Neural crest cell (in vitro differentiated cells): Measurements from ENCODE around the gene SFTPB. TPM values are rescaled to one million over a fixed set of nuclear protein-coding genes. Genes with fewer than 3 reads are reported as not detected.

Experiments used
- DNase-seq: peaks from one replicate; pipeline ENCODE4 v3.0.0; 2021; ENCODE audit warnings: low read depth, mixed read lengths, low spot score
- H3K27ac Mint-ChIP-seq: one replicate; pipeline ENCODE4 v1.8.0; 2021; ENCODE audit warnings: mild to moderate bottlenecking, mixed read lengths; ENCODE audit not compliant: unreplicated experiment
- H3K27me3 Mint-ChIP-seq: 2 replicates; pipeline ENCODE4 v1.8.0; 2021; ENCODE audit warnings: low read depth, mild to moderate bottlenecking, mixed read lengths
- H3K36me3 Mint-ChIP-seq: 2 replicates; pipeline ENCODE4 v1.8.0; 2021; ENCODE audit warnings: low read depth, mild to moderate bottlenecking, mixed read lengths
- H3K4me1 Mint-ChIP-seq: 2 replicates; pipeline ENCODE4 v1.8.0; 2021; ENCODE audit warnings: mixed read lengths
- H3K4me3 Mint-ChIP-seq: one replicate; pipeline ENCODE4 v1.8.0; 2021; ENCODE audit warnings: mild to moderate bottlenecking, mixed read lengths
- H3K9me3 Mint-ChIP-seq: 2 replicates; pipeline ENCODE4 v1.8.0; 2021; ENCODE audit warnings: mixed read lengths
- CTCF ChIP-seq: fragments of 200-600 bp; sonication (generic); conservative IDR thresholded peaks from 2 replicates; pipeline ENCODE4 v1.5.0; 2021; ENCODE audit warnings: antibody characterized with exemption, mild to moderate bottlenecking
- total RNA-seq: library from RNA; stranded (reverse); gene quantifications from 2 replicates; pipeline ENCODE4 v1.2.1, GENCODE V29; 2021

SFTPB gene
- total RNA-seq, 1 donor from 2014 or later: not detected

- TF ChIP-seq CTCF: no peak
- Mint-ChIP-seq H3K27ac (no peak overlapping the region), H3K4me3 (no peak overlapping the region), H3K4me1 (no peaks in the 10 kb centered on the region), H3K9me3 (no peaks in the 10 kb centered on the region), H3K27me3 (no peaks in the 10 kb centered on the region), H3K36me3 (peaks cover 23% of the 10 kb centered on the region)
- DNase-seq: no peak
These were observed 23.1 kb downstream of the SFTPB start for GRCh38 chr2:85644909-85645308.

DNA sequence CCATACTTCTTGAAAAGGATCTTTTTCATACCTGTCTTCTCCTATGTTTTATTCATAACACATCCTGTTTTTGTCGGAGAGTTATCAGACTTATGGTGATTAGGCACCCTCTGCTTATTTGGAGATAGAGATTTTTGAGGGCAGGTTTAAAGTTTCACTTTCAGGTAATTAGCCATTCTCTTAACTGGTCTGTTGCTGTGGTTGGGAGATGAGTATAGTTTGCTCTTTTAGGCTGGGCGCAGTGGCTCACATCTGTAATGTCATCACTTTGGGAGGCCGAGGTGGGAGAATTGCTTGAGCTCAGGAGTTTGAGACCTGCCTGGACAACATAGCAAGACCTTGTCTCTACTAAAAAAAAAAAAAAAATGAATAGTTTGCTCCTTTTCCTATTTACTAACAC is 25.3 kb downstream of the SFTPB start:
- Mint-ChIP-seq H3K36me3 (peaks cover 16% of the 10 kb centered on the region), H3K4me3 (no peak overlapping the region), H3K27me3 (no peaks in the 10 kb centered on the region), H3K4me1 (no peaks in the 10 kb centered on the region), H3K9me3 (no peaks in the 10 kb centered on the region), H3K27ac (no peak overlapping the region)
- TF ChIP-seq CTCF: no peak
- no peak for DNase-seq

DNA sequence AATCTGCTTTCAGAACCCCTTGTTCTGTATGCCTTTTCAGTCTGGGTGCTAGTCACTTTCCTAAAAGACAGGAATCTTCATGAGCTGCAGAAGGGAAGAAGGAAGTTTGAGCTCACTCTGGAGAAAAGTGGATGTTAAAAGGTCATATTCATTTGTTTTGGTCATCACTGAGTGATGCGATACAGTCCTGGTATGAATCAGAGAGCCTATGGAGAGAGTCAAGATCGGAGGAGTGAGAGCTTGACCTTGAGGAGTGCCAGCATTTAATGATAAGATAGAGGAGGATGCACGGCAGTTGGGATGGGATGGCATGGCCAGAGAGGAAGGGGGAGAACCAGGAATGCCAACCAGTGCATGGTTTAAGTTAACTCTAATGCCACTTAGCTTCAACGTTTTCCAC is 32.4 kb downstream of the SFTPB start:
- no peak overlapping the region for H3K4me3 Mint-ChIP-seq
- H3K36me3 Mint-ChIP-seq: peaks cover 17% of the 10 kb centered on the region
- H3K27ac Mint-ChIP-seq: no peak overlapping the region
- TF ChIP-seq CTCF: no peak
- DNase-seq: no peak
- H3K9me3 Mint-ChIP-seq: no peaks in the 10 kb centered on the region
- H3K27me3 Mint-ChIP-seq: no peaks in the 10 kb centered on the region
- no peaks in the 10 kb centered on the region for H3K4me1 Mint-ChIP-seq

GRCh38 chr2:85635011-85635410 is 33.0 kb downstream of the SFTPB start:
- H3K9me3 Mint-ChIP-seq: no peaks in the 10 kb centered on the region
- H3K27me3 Mint-ChIP-seq: no peaks in the 10 kb centered on the region
- no peak for DNase-seq
- no peaks in the 10 kb centered on the region for H3K4me1 Mint-ChIP-seq
- H3K27ac Mint-ChIP-seq: no peak overlapping the region
- peaks cover 17% of the 10 kb centered on the region for H3K36me3 Mint-ChIP-seq
- no peak for TF ChIP-seq CTCF
- no peak overlapping the region for H3K4me3 Mint-ChIP-seq

- Mint-ChIP-seq H3K4me3 (no peak overlapping the region), H3K27me3 (no peaks in the 10 kb centered on the region), H3K9me3 (no peaks in the 10 kb centered on the region), H3K27ac (no peak overlapping the region), H3K4me1 (no peaks in the 10 kb centered on the region), H3K36me3 (peaks cover 14% of the 10 kb centered on the region)
- TF ChIP-seq CTCF: no peak
- DNase-seq: no peak
These were observed 36.7 kb downstream of the SFTPB start for GRCh38 chr2:85631316-85631715.

DNA sequence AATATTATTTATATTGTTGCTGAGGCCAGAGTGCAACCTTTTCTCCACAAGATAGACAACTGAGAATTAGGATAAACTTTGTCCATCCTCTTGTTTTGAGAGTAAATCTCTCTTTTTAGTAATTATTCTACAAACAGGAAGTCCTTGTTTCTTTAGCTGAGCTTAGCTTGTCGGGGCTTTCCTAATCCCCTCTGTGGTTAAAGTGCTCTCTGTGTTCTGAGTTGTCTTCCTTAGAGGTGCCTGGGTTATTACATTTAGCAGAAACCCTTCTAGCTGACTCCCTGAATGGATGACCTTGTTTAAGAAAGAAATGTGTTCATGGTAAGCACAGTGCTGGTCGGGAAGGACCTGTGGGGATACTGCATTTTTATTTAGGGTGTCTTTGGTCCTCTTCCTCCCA is 39.3 kb downstream of the SFTPB start:
- Mint-ChIP-seq H3K4me3 (no peak overlapping the region), H3K9me3 (no peaks in the 10 kb centered on the region), H3K27ac (no peak overlapping the region), H3K4me1 (no peaks in the 10 kb centered on the region), H3K27me3 (no peaks in the 10 kb centered on the region), H3K36me3 (peaks cover 17% of the 10 kb centered on the region)
- no peak for DNase-seq
- TF ChIP-seq CTCF: no peak
